Iris pigment epithelial cell (primary cell): Measurements from ENCODE around the gene HOPX.
A peak's percentile ranks its signal among the peaks of the same experiment; 100 is the strongest.
"Not testable (repeated sequence)": the region's sequence is repeated elsewhere in the genome, so short reads cannot be mapped to it uniquely, and the experiment has no call there.

ENCODE experiments used
- DNase-seq: peaks from one replicate; pipeline ENCODE4 v3.0.0-alpha.2; 2011; ENCODE audit warnings: low read depth

HOPX gene

GRCh38 chr4:56688094-56688647 is 7.1 kb upstream of the HOPX start:
- no peak for DNase-seq

GRCh38 chr4:56686537-56687231 is 5.6 kb upstream of the HOPX start:
- no peak for DNase-seq

GRCh38 chr4:56684320-56685050 is 3.4 kb upstream of the HOPX start:
- peak; percentile 32 for DNase-seq

- no peak for DNase-seq
Measured at GRCh38 chr4:56683455-56683854, 2.4 kb upstream of the HOPX start.

DNA sequence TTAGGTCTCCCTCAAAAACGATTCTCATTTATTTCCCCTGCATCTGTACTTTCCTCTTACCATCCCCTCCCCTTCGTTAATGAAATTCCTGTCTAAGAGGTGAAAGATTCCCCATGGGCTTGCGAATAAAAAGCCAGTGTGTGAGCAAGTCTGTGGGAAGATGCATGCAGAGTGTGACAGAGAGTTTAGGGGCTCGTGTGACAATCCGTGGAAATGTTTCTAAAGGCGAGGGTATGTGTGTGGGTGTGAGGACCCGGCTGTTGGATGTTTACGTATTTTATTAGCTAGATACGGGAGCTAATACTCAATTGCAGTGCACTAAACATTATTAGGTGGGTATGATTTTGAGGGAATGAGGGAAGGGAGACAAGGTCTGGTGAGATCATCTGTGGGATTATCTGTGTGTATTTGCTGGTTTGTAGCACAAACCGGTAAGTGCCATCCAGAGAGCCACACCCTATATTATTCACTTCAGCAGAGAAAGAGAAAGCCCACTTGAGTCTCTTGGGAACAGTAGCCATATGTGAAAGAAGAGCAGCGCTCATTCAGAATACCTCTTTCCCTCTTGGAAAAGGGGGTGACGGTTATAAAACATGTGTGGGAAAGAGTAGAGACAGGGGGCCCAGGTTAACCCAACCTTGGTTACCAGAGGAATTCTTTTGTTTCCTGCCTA is 893 bp upstream of the HOPX start:
- no peak for DNase-seq

DNA sequence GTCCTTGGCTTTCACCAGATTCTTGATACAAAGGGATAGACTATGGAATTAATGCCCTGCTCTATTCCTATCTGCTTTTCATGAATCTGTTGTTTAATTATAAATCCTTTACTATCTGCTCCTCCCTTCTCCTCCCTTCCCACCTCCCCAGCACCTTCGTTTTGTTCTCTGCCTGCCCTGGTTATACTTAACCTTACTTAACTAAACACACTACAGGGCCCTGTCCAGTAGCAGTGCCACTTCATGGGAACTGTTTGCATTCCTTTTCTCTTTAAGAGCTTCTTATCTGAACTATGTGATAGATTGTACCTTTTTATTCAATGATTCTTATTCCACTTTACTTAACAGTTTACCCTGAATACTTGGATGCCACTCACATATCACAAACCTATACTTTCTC is 830 bp downstream of the HOPX start:
- DNase-seq, result no peak

DNA sequence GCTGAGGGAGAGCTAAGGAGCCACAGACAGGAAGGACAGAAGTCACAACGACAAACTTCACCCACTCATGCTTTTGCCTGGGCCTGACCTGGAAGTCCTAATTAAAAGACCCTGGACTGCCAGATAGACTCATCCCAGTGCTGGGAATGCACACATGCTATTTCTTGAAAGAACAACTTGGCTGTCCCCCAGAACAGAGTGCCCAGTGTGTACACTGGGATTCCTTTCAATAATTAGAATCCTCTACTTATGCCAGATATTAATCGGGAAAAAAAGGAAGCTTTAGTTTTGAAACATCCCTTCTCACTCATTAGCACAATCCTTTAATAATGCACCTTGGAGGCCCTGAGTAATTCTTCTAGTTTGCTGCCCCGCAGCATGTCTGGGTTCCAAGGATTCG is 3.4 kb downstream of the HOPX start:
- DNase-seq, result no peak

GRCh38 chr4:56674984-56675383 is 6.1 kb downstream of the HOPX start:
- DNase-seq, result no peak

- DNase-seq, result peak; percentile 48
Measured at GRCh38 chr4:56671860-56672259, 9.2 kb downstream of the HOPX start.

- no peak for DNase-seq
Measured at GRCh38 chr4:56671373-56671772, 9.7 kb downstream of the HOPX start.

GRCh38 chr4:56668267-56668666 is 12.8 kb downstream of the HOPX start:
- no peak for DNase-seq

- not testable (repeated sequence) for DNase-seq
Measured at GRCh38 chr4:56667396-56667795, 13.7 kb downstream of the HOPX start.

DNA sequence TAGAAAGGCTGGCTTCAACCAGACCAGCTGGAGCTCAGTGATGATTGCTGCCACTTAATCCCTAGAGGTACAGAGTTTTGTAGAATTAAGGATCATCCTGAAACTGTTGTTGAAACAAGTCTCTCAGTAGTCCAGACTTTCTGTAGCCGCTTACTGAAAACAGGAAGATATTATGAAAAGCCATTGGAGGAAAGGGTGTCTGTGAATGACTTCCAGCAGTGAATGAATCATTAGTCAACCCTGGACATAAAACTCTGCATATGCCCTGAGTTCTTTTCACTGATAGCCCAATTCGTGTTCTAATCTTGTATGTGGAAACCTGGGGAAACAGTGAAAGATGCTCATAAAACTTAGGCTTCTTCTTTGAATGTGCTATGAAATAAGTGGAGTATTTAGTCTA is 14.8 kb downstream of the HOPX start:
- DNase-seq, result peak; percentile 20

DNA sequence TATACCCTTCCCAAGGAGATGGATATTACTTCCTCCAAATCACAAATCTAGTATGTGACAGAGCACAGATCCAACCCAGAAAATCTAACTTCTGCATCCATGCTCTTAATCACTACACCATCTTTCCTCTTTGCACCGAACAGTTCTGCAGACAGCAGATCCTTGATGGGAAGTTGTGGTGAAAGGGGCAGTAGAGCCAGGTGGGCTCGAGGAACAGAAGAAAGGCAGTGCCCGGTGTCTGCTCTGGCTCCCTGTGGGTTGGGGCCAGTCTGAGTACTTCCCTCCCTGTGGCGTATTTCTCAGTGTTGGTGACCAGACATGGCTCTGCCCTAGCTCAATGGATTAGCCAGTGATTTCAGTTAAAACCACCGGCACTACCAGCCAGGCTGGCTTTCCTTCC is 15.3 kb downstream of the HOPX start:
- DNase-seq, result no peak

DNA sequence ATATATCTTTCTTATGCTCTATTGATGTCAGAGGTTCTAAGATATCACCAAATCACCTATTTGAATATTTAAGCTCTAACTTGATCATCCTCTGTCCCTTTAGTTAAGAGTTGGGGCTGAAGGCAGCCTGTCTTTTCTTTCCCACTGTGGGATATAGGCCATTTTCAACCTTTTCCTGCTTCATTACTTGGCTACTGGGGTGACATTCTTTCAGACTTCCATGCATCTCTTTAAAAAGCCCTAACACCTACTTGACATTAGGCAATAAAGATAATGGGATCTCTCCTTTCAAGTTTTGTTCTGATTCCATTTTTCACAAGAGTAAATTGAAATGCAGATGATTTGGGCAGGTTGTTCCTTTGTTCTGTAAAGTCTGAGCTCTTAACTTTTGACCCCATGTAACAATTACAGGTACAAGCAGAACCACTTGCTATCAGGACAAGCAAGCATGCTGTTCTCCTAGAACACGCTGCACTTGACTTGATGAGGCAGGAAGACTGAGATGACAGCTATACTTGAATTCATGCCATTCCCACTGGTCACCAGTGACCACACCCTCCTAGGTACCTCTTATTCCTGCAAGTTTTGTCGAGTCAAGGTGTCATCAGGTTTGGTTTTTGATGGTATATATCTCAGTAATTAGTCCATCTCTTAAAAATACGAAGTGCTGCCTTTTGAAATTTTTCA is 18.2 kb downstream of the HOPX start:
- DNase-seq, result no peak

DNA sequence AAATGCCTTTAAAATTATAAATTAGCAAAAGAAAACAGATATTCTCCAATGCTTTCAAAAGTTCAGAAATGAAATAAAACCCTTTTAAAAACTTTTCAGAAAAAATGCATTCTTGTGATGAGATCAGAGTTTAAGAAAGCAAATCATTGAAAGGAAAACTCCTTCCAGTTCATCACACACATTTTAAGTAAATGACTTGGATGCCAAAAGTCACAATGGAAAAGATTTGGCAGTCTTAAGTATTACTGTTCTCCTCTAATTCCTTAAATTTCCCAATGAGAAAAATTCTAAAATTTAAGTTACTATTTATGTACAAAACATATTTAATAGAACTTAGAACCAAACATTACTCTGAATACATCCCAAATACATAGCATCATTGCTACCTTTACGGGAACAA is 21.1 kb downstream of the HOPX start:
- DNase-seq, result no peak

DNA sequence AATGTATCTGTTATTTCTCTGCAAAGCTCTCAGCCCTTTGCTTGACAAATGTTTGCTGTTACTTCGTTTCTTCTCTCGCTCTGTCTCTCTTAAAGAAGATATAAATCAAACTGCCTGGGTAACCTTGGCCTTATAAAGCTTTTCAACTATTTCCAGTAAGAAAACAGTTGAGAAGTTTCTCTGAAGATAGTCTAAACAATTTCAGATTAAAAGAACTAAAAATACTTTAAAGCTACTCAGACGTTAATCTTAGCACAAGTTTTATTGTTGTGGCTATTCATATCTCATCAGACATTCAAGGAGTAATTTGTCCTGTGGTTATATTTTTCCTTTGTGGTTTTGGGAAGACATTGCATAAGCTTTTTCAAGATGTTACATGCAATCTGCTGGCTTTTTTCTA is 22.6 kb downstream of the HOPX start:
- DNase-seq, result no peak

DNA sequence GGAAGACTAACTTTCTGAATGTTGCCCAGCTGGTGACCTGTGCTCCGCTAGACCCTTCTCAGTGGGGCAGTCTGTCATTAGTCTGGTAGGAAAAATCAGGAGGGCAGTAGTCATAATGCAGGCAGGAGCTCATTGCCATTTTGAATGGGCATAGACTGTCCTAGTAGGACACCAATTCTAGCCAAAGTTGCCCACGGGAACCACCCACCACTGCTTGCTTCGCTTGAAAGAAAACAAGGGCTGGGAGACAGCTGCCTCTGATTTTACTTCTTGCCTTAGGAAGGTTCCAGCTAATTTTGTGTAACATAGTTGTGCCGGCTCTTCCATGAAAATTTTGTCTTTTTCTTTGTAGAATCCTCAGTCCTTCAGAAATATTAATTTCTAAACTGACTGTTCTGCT is 23.3 kb downstream of the HOPX start:
- DNase-seq, result no peak

DNA sequence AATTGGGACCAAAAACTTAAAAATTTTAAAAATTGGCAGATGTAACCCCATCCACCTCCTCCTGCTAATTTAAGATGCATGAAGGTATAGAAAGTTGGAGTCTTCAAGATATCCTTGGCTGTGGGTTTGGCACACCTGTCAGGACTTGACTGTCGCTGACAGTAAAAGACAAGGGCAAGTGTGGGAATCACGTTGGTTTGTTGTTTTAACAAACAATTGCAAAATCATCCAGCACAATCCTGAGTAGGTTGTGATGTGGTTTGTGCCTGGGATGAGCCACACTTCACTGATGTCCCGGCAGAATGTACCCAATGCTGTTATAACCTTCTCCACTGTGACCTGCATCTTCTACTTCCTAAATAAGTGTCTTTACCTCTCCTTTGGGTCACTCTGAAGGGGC is 24.0 kb downstream of the HOPX start:
- no peak for DNase-seq

- DNase-seq, result no peak
Measured at GRCh38 chr4:56656346-56656643, 24.8 kb downstream of the HOPX start.

- DNase-seq, result no peak
Measured at GRCh38 chr4:56655627-56656345, 25.3 kb downstream of the HOPX start.

- peak; percentile 30 for DNase-seq
Measured at GRCh38 chr4:56655209-56655626, 25.9 kb downstream of the HOPX start.
